Right lobe of liver (tissue), 4 donors: ENCODE measurements around the gene RGPD8.

ENCODE experiments used
- POLR2A ChIP-seq: fragments of 450-650 bp; IDR thresholded peaks from one replicate; pipeline ENCODE4 v1.6.1; 2017; ENCODE audit warnings: antibody characterized with exemption, mild to moderate bottlenecking
- TF ChIP-seq, protein P1 (sequence below), 4 donors: fragments of 200-600 bp in 3 of 4; fragments of 450-650 bp in 1 of 4; IDR thresholded peaks; one replicate each; pipeline versions ENCODE4 v1.5.1 to v1.8.0; 2016 to 2022; ENCODE audit warnings: antibody characterized with exemption in 4 of 4, mild to moderate bottlenecking in 2 of 4
- donor health status: DM: no; HTN: no; CAD: no.
- donor health status: DM: no; HTN: no; CAD: no.
- donor health status: DM: no; HTN: yes; CAD: no.

- TF ChIP-seq, protein P1, sequence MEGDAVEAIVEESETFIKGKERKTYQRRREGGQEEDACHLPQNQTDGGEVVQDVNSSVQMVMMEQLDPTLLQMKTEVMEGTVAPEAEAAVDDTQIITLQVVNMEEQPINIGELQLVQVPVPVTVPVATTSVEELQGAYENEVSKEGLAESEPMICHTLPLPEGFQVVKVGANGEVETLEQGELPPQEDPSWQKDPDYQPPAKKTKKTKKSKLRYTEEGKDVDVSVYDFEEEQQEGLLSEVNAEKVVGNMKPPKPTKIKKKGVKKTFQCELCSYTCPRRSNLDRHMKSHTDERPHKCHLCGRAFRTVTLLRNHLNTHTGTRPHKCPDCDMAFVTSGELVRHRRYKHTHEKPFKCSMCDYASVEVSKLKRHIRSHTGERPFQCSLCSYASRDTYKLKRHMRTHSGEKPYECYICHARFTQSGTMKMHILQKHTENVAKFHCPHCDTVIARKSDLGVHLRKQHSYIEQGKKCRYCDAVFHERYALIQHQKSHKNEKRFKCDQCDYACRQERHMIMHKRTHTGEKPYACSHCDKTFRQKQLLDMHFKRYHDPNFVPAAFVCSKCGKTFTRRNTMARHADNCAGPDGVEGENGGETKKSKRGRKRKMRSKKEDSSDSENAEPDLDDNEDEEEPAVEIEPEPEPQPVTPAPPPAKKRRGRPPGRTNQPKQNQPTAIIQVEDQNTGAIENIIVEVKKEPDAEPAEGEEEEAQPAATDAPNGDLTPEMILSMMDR (IDR thresholded peaks at IDR 0.05), result no peak
- TF ChIP-seq POLR2A, result peak; percentile 40
Measured at GRCh38 chr2:112481528-112482233, 48.2 kb upstream of the RGPD8 start, which contains the start of gene TTL.
